Fibroblast of lung (primary cell): Measurements from ENCODE around the gene TUBA4B.

ENCODE experiments used
- CTCF ChIP-seq, 2 donors: IDR thresholded peaks in 1 of 2; conservative IDR thresholded peaks in 1 of 2; 1 replicate in 1 of 2; 2 replicates in 1 of 2; pipeline ENCODE4 v1.5.1; 2011 to 2012; ENCODE audit warnings: low read length in 2 of 2, control low read depth in 1 of 2, inconsistent platforms in 1 of 2, low read depth in 1 of 2, mild to moderate bottlenecking in 1 of 2
- EZH2 ChIP-seq: IDR thresholded peaks from 2 replicates; pipeline ENCODE4 v1.5.1; 2012; ENCODE audit warnings: low read length, control low read depth, mild to moderate bottlenecking; ENCODE audit errors: missing control alignments

DNA sequence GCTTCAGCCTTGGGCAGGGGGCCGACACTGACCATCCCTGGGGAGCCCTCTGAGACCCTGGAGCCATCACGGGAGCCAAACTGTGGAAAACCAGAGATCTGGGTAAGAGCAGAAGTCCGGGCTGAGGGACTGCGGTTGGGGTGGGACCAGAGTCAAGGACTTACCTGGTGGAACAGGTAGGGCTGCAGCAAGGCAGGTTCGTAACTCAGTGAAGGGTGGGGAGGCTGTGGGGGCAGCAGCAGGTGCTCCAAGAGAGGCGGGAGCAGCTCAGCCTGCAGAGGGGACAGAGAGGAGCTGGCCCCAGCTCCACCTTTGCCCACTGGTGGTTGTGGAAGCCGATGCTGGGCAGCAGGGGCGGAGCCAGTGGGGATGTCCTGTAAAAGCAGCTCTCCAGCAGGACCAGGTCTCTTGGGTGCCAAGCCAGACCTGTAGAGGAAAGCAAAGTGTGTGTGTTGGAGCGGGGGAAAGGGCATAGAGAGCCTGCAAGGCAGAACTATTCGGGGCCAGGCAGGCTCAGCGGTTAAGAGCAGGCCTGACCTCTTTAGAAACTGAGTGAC, 49.4 kb downstream of the TUBA4B start:
- TF ChIP-seq EZH2 (no peak), CTCF (conservative IDR thresholded peaks at IDR 0.05 in 1 of 2, IDR thresholded peaks at IDR 0.05 in 1 of 2; ENCODE audit: low read depth in 1 of 2, low read length in 2 of 2) (no peak)
